HTR-8/SVneo (cell line): ENCODE data around the gene SLC1A7.

Experiments used
- DNase-seq: peaks from one replicate; pipeline ENCODE4 v3.0.0; 2011; ENCODE audit warnings: low spot score, mixed read lengths; ENCODE audit not compliant: insufficient read length
- FAIRE-seq: peaks from 2 replicates; lab custom pipeline; 2011; peaks lifted over from hg19 to GRCh38; lab: Jason Lieb, UNC

SLC1A7 gene

DNA sequence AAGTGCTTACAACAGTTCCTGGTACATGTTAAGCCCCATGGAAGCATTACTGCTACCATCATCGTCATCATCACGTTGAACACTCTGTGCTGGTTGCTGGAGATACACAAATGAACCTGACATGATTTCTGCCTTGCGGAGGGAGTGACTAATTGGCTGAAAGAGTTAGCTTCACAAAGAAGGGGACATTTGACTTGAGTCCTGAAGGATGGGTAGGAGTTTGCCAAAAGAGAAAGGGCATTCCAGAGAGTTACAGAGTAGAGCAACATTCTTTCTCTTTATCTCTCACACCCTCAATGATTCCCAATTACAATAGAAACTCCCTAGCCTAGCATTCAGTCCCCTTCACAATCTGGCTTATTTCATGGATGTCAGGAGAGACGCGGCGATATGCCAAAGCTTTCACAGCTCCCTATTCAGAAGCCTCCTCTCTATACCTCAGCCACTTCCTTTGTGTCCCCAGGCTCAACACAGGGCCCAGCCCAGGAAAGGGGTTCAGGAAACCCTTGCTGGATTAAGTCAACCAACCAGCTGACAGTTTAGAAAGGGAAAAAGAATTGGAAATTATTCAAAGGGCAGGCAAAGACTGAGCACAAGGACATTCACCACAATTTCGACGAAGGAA is 38.0 kb downstream of the SLC1A7 start:
- FAIRE-seq (no peak), DNase-seq (no peak)

DNA sequence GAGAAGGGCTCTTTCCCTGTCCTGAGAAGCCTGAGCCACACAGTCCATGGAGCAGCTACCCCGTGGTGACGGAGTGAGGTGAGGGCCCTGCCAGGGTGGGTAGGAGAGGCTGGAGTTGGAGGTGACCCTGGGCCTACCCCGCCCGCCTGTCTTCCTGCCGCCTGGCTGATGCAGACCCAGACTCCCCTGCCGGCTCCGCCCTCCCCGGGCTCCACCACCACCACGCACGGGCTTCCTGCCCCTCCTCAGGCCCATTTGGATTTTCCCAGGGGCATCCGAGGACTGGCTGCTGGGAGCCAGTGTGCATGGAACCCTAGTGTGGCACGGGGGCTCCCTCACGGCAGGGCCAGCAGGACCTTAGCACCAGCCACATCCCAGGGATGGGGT is 47.9 kb downstream of the SLC1A7 start:
- no peak for FAIRE-seq

DNA sequence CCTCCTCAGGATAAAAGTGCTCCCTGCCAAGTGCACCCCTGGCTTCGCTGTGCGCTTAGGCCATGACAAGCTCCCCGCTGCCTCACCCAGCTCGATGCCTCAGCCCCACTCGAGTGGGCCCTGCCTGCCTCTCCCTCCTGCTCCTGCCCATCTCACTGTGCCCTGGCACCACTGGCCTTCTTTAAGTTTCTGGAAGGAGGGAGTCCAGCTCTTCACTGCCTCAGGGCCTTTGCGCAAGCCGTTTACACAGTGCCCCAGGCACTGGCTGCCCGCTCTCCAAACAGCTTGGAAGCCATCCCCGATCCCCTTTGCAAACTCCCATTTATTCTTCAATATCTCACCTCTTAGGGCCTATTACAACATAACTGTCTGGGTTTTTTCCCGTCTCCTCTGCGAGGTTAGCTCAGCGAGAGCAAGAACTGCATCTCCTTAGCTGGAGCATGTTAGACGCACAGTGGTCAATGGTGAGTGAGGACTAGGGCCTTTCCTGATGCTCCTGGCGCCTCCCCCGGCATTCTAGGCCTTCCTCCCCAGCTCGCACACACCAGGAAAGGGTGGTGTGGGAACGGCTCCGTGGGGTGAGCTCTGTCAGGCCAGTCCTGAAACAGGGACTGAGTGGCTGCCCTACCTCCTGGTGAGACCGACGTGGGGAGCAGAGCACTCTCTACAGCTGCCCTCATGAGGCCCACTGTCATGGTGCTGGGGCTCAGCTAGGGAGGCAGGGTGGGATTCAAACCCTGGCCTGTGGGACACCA is 48.5 kb downstream of the SLC1A7 start:
- FAIRE-seq, result no peak
- no peak for DNase-seq

More for the DNA sequence above, 47.9 kb downstream of the SLC1A7 start:
- no peak for DNase-seq

DNA sequence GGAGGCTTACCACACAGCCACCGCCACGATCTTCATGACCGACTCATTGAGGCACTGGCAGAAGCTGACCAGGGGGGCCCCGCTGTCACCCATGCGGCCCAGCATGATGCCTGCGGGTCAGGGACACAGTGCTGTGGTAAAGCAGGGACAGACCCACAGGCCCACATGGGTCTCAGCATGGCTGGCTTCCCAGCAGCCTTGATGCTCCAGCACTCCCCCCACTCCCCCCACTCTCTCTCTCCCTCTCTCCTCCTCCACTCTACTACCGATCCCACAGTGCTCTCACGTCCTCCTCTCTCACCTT is 49.0 kb downstream of the SLC1A7 start:
- FAIRE-seq, result no peak

DNA sequence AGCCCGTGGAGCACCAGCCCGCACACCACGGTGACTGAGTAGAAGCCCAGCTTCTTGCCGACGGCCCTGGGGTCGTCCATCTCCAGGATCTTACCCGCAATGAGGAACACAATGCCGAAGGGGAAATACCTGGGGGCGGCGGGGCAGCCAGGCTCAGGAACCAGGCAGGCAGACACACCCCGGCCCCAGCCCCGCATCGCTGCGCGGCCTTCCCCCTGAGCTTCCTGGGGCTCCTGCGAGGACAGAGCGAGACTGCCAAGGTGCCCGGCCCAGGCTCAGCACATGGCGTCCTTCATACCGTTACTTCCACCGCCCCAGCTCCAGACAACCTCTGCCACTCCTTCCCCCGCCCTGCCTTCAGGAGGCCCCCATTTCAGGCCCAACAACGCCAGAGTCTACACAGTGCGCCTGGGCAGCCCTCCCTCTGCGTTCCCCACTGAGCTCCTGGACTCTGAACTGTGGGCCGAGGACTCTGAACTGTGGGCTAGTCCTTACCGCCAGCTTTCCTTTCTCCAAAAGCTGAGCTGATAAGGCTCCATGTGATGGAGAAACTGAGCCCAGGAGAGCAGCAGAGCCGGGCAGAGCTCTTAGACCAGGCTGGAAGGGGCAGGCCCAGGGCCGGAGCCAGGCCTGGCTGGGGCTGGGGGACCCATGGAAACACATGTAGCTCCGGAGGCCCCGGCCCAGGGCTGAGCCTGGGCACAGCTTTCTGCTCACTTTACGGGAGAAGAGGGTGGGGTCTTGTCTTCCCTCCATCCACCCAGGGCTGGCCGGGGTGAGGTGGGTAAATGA is 49.6 kb downstream of the SLC1A7 start:
- DNase-seq, result no peak
- no peak for FAIRE-seq

More for the DNA sequence above, 49.0 kb downstream of the SLC1A7 start:
- DNase-seq, result no peak

DNA sequence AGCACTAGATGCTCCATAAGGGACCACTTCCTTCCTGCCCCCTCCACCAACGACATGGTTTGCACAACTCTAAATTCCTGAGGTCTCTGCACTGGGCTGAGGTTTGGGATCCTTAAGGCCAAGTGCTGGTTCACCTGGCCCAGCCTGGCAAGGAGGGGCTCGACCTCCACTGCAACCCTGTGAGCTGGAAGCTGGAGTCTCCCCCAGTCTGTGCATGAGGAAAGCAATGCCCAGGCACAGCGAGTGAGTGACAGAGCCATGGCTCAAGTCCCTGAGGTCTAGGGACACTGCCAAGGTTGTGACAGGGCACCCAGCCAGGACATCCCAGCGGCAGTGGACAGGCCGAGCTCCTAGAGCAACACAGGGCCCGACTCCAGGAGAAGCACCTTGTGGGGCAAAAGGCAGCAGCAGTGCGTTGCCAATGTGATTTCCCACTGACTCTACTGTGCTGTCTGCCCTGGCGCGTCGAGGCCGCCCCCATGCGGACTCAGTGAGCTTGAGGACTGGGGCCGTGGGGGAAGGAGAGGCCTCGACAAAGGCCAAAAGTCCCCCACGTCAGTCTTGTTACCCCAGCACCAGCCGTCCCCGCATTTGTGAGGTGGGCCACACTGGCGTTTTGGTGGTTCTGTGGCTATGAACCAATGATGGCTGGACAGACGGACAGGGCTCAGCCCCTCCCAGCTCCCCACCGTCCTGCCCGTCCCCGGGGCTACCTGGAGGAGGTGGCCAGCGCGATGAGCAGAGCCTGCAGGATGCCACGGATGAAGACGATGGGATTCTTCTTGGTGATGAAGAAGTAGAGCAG is 50.4 kb downstream of the SLC1A7 start:
- no peak for DNase-seq
- no peak for FAIRE-seq

DNA sequence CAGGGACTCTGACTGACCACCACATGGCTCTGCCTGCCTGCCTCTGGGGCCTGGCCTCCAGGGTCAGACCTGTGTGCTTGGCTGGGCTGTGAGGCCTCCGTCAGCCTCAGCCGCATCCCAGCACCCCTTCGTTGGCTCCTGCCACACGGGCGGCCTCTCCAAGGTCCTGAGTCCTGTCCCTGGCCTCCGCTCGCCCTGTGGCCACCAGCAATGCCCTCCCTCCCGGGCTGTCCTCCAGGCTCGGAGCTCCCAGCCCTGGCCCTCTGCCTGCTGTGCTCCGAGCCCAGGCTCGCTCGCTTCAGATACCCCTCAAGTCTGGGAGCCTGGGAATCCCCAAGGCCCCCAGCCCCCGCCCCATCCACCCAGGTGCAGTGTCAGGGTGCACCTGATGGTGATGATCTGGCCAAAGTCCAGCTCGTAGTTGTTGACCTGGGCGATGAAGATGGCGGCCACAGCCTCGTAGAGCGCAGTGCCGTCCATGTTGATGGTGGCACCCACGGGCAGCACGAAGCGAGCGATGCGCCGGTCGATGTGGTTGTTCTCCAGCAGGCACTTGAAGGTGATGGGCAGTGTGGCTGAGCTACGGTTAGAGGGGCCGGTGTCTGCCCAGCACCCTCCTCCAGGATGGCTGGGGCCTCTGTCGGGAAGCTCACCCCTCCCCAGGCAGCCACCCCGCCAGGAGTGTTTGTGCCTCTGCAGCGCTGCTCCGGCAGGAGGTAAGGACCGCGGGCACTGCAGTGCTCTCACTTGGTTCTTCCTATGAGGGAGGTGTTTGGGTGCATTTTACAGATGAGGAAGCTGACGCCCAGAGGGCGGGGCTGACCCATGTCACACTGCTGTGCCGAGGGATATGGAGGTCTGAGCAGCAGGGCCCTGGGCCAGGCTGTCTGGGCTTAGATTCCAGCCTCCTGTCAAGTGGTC is 52.0 kb downstream of the SLC1A7 start:
- FAIRE-seq (no peak), DNase-seq (no peak)

DNA sequence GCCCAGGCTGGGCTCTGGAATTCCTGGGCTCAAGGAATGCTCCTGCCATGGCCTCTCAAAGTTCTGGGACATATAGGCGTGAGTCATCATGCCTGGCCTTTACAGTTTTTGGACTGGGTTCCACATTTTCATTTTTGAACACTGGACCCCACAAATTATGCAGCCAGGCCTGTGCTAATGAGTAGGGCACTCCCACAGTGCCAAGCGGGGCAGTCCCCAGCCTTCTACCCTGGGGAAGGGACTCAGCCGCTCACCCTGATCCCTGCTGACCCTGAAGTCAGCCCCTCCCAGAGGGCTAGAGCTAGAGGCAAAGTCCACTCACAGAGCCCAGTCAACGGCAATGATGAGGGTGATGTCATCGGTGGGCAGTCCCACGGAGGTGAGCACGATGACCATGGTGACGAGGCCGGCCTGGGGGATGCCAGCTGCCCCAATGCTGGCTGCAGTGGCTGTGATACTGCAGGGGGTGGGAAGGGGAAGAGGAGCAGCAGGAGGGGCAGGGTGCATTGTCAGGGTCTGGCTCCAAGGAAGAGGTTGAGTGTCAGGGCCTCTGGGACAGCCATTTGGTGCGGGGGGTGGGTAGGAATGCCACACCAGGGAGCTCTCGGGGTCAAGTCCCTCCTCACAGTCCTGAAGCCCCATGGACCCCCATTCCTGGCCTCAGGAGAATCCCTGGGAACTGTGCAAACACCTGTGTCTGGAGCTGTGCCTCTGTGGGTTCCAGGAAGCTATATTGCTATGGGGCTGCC is 52.8 kb downstream of the SLC1A7 start:
- DNase-seq, result no peak
- peak; percentile 42 for FAIRE-seq

DNA sequence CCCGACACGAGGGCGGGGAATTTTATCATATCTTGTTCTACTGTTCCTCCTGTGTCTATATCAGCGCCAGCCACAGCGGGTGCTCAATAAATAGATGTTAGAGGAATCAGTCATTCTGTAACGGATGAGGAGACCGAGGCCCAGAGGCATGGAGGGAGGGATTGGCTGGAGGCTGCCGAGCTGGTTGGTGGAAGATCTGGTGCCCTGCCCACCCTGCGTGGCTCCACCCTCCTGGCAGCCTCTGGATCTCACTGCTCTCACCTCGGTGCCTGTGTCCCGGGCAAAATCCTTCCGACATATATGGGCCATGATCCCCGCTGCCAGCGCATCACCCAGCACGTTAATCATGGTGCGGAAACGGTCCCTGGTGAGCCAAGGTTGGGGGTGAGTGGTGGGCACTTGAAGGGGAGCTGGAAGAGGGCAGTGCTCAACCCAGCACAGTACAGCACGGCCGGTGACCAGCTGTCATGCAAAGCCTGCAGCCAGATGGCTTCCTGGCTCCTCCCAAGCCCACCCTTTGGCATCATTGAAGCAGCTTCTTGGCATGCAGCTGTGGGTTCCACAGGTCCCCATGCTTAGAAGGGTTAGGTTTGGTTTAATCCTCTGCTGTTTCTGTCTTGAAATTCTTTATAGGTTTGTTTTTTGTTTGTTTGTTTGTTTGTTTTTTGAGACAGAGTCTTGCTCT is 53.7 kb downstream of the SLC1A7 start:
- DNase-seq (no peak), FAIRE-seq (no peak)

DNA sequence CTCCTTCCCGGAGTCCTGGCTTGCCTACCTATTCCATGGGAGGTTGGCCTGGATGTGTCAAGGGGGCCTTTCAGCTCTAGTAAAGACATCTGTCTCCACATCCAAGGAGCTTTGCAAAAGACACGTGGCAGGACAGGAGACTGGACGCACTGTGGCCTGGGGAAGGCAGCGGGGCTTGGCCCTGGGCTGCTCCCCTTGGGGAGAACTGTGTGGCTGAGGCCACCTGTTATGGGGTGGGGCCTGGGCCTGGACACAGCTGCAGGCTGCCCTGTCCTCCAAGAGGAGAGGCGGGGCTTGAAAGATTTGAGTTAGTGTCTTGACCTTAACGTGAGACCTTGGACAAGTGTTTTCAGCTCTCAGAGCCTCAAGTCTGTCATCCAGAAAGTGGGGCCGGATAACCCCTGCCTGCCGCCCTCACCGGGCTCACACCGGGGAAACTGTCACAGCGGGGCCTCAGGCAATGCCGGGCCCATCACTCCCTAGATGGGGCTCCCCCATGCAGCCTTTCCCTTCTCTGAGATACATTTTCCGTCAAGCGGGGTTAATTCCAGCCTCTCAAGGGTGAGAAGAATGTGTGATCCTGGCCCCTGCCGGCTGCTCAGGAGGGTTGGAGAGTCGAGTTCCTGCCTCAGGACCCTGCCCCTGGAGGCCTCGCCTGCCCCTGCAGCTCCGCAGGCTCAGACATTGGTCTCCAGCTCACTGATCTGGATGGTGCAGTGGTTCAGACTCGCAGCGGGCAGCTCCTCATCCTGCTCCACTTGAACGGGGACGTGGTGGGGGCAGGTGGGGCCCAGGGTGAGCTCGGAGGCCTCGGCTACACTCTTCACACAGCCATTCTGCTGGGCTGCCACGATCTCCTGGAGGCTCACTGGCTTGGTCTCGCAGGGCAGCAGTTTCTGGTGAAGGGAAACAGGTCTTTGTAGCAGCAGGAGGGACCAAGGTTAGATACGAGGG is 54.8 kb downstream of the SLC1A7 start:
- DNase-seq (no peak), FAIRE-seq (no peak)

DNA sequence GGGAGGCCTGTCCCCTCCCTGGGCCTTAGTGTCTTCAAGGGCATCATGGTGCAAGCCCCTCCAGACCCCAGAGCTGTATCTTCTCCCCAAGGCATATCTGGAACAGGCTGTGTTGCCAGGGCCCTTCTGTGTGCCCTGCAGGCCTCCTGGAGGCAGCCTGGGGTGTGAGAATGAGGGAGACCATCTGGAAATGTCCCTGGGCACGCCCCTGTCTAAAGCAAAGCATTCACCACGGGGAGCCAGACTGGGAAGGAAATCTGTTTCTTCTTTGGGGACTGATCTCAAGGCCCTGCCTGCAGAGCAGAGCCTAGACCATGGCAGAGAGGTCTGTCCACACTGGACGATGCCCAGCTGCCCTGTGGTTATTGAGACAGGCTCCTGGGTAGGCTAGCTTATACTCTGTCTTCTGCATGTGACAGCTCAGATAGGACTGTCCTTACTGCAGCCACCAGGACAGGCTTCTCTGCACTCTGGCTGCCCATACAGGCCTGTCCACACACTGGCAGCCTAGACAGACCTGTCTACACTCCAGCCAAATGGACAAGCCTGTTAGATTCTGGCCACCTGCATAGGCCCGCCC is 55.9 kb downstream of the SLC1A7 start:
- DNase-seq (no peak), FAIRE-seq (no peak)

DNA sequence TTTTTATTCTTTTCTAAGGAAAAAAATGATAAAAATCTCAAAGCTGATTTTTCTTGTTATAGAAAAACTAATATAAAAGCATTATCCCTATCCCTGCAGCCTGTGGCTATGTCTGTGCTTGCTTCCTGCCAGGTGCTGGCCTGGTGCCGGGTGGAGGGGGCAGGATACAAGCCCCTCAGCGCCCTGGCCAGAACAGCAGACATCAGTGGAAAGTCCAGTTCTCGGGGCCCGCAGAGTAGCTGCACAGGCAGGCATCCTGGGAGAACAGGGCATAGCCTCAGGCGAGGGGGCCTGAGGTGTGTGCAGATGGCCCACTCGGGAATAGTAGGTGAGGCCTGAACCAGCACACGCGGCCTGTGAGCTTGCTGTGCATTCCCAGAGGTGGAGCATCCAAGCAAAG is 57.0 kb downstream of the SLC1A7 start:
- no peak for DNase-seq
- FAIRE-seq, result no peak

DNA sequence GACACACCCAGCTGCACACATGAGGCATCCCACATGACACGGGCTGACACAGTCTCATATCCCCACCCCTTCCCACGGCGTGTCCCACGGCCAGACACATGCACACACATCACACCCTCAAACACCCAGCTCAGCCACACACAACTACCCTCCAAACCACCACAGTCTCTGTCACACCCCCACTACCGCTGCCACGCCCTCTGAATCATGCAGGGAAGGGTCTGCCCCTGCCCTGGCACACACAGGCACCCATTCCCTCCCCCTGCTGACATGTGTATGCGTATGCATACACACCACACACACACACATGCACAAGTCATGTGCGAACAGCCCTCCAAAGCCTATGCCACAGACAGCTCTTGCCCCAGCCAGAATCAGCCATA is 57.9 kb downstream of the SLC1A7 start:
- FAIRE-seq, result peak; percentile 9
- DNase-seq, result no peak

DNA sequence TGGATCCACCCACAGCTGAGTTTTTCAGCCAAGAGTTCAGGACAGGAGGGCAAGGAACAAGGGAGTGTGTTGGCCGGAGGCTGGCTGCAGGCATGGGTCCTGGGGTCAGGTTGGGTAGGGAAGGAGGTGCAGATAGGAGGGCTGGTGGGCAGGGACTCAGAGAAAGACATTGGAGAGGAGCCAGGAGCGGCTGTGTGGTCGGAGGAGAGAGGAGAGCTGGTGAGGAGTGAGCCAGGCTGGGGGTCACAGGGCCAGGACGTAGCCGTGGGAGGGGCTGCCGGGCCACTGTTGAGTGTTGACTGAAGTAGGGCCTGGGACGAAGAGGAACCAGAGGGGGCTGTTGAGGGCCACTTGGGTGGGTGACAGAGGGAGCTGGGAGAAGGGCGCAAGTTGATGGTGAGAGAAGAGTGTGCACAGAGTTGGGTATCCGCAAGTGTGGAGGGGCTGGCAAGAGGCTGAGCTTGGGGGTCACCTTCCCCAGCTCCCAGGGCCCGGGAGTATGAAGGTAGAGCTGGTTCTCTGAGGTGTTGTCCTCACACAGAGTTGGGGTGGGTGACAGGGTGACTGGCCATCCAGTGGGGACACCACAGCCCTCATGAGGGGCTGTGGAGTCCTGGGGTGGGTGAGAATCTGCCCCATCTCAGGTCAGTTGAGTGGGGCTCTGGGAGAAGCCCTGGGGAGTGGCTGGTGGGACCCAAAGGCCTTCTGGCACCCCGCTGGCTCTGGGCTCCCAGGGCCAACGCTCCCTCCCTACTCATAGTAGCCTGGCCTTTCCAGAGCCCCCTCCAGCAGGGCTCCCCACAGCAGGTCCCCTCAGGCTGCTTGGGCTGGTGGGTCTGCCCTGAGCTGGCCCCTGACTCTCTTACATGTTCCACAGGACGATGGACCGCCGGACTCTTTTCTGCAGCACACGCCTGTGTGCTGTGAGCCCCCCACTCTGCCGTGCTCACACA is 58.5 kb downstream of the SLC1A7 start:
- DNase-seq (no peak), FAIRE-seq (no peak)

DNA sequence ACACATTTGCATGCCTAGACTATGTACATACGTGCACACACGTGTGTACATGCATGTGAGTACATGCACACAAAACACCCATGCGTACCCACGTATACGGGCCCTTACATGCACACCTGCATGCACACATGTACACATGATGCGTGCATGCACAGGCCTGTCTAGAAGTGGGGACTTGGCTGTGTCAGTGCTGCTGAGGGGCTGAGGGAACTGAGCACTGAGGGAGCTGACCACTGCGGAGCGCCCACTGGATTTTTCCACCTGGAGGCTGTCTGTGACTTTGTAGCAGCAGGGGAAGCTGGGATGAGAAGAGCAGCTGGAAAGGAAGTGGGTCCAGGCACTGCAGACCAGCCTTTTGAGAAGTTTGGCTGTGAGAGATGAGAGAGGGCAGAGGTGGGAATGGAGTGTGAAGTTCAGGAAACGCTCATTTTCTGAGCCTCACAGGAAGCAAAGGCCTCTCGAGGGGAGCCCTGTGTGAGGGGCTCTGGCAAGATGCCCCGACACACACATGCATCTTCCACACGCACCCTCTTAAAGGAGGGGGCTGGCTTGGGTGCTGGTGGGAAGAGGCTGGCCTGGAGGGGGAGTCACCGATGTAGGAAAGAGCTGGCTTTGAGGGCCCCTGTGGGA is 59.5 kb downstream of the SLC1A7 start:
- DNase-seq (no peak), FAIRE-seq (no peak)
